ENCODE measurements around the gene TFDP2.

Gene TFDP2

DNA sequence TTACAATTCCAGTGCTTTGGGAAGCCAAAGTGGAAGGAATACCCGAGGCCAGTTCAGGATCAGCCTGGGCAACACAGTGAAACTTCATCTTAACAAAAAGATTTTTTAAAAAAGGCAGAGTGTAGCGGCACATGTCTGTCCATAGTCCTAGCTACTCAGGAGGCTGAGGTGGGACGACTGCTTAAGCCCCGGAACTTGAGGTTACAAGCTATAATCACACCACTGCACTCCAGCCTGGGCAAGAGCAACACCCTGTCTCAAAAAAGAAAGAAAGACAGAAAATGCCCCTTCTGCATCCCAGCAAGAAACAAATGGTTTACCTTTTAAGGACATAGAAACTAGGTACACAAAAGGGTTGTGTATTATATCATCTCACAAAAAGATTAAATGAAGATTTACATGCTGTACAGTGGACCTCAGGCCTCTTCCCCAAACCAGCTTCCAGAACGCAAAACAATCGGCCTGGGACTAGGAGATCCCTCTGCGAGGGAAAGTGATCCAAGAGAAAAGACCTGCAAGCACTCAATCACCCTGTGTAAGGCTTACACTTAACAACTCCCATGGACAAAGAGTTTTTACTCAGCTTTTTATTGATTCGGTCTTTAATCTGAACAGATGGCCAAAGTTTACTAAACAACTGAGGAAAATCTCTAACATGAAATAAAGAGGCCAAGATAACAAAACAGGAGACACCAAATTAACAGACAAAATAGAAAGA, 21.2 kb downstream of the TFDP2 start:
- Histone ChIP-seq H3K27me3 (ENCODE audit: control insufficient read depth, insufficient read depth, low read length, poor library complexity, severe bottlenecking) (no peaks in the 10 kb centered on the region), H3K9me3 (ENCODE audit: control insufficient read depth, low read length) (no peaks in the 10 kb centered on the region), H3K4me1 (ENCODE audit: control insufficient read depth, insufficient read depth, low read length) (peaks cover 7% of the 10 kb centered on the region), H3K36me3 (ENCODE audit: control insufficient read depth, insufficient read depth, low read length) (no peaks in the 10 kb centered on the region), H3K27ac (ENCODE audit: insufficient read depth, low read depth, low read length, poor library complexity, severe bottlenecking) (peak overlapping the region; percentile 83), H3K4me3 (ENCODE audit: insufficient read depth, low read depth, low read length) (no peak overlapping the region)
- WGBS, 2 experiments = 68 to 73% methylated on average over 8 of the region's 8 CpGs

DNA sequence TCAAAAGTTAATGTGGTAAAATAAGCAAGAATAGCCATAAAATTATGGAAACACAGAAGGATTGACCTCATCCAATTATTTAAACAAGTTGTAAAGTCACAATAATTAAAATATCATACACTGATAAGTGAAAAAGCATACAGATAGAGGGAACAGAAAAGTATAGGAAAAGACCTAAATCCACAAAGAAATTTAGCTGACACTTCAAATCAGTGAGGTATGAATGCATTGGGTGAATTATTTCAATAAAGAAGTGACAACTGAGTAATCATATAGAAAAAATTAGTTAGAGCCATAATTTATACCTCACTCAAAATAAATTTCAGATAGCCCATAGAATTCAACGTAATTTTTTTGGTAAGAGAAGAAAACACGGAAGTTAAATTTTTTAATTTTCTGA, 25.1 kb downstream of the TFDP2 start:
- H3K27ac ChIP-seq (ENCODE audit: insufficient read depth, low read depth, low read length, poor library complexity, severe bottlenecking) = no peak overlapping the region
- H3K9me3 ChIP-seq (ENCODE audit: control insufficient read depth, low read length) = no peaks in the 10 kb centered on the region
- H3K36me3 ChIP-seq (ENCODE audit: control insufficient read depth, insufficient read depth, low read length) = no peaks in the 10 kb centered on the region
- no peak overlapping the region for H3K4me3 ChIP-seq (ENCODE audit: insufficient read depth, low read depth, low read length)
- H3K4me1 ChIP-seq (ENCODE audit: control insufficient read depth, insufficient read depth, low read length) = peaks cover 7% of the 10 kb centered on the region
- WGBS, 2 experiments = 94% methylated on average over 2 of the region's 2 CpGs; no CpG with 5 or more reads in 1 of the 2 experiments
- no peaks in the 10 kb centered on the region for H3K27me3 ChIP-seq (ENCODE audit: control insufficient read depth, insufficient read depth, low read length, poor library complexity, severe bottlenecking)

DNA sequence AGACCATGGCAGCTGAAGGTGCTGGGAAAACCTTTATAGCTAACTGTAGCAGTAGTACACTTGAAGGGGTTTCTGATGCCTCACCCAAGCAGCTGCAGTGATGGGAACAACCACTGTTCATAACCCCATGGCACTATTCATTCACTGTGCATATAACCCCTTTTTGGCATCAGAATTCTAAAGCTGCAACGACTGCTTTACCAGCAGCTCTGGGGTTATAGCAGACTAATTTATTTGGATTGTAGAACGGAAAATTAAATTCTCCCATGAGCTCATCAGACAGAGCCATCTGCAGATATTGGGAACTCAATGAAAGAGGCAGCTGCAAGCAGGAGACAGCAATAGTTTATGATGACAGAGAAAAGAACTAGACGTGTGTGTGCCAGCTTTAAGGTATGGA, 28.6 kb downstream of the TFDP2 start:
- Histone ChIP-seq H3K27ac (ENCODE audit: insufficient read depth, low read depth, low read length, poor library complexity, severe bottlenecking) (no peak overlapping the region), H3K27me3 (ENCODE audit: control insufficient read depth, insufficient read depth, low read length, poor library complexity, severe bottlenecking) (no peaks in the 10 kb centered on the region), H3K4me3 (ENCODE audit: insufficient read depth, low read depth, low read length) (no peak overlapping the region), H3K9me3 (ENCODE audit: control insufficient read depth, low read length) (no peaks in the 10 kb centered on the region), H3K36me3 (ENCODE audit: control insufficient read depth, insufficient read depth, low read length) (no peaks in the 10 kb centered on the region), H3K4me1 (ENCODE audit: control insufficient read depth, insufficient read depth, low read length) (no peaks in the 10 kb centered on the region)
- WGBS, 2 experiments = 82 to 90% methylated on average over 3 of the region's 3 CpGs

DNA sequence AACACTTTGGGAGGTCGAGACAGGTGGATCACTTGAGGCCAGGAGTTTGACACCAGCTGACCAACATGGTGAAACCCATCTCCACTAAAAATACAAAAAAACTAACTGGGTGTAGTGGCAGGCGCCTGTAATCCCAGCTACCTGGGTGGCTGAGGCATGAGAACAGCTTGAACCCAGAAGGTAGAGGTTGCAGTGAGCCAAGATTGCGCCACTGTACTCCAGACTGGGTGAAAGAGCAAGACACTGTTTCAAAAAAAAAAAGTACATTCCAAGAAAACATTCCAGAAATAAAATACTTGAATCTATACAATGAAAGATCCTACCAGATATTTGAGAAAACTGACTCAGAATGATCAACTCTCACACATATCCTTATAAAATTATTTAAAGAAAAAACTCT, 30.4 kb downstream of the TFDP2 start:
- WGBS, 2 experiments = 95 to 99% methylated on average over 3 of the region's 3 CpGs
- no peaks in the 10 kb centered on the region for H3K36me3 ChIP-seq (ENCODE audit: control insufficient read depth, insufficient read depth, low read length)
- H3K4me1 ChIP-seq (ENCODE audit: control insufficient read depth, insufficient read depth, low read length) = no peaks in the 10 kb centered on the region

DNA sequence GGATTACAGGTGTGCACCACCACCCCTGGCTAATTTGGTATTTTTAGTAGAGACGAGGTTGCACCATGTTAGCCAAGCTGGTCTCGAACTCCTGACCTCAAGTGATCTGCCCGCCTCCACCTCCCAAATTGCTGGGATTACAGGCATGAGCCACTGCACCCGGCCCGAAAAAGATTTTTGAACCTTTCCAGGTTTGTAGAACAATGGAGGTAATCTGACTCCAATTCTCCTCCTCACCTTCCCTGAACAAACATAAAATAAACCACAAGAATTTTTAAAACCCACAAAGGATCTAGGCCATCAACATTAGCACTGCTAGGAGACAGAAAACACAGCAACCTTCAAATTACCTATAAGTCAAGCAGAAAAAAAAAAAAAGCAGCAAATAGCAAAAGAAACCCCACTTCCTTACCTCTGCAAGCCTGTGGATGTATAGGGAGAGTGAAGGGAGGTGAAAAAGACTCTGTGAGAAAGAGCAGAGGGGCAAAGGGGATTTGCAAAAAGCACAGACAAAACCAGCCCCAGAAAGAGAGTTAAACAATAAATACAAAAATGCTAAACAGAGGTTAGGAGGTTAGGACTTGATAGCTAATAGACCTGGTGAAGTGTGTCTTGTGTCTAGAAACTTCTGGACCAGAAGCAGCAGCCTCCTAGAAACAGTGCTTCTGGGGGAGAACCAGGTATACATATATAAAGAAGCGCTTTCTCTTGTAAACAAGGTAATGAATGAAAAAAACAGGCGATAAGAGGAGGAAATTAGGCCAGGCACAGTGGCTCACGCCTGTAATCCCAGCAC, 32.1 kb downstream of the TFDP2 start:
- Histone ChIP-seq H3K36me3 (ENCODE audit: control insufficient read depth, insufficient read depth, low read length) (no peaks in the 10 kb centered on the region), H3K27me3 (ENCODE audit: control insufficient read depth, insufficient read depth, low read length, poor library complexity, severe bottlenecking) (no peaks in the 10 kb centered on the region), H3K9me3 (ENCODE audit: control insufficient read depth, low read length) (no peaks in the 10 kb centered on the region), H3K4me1 (ENCODE audit: control insufficient read depth, insufficient read depth, low read length) (no peaks in the 10 kb centered on the region), H3K4me3 (ENCODE audit: insufficient read depth, low read depth, low read length) (no peak overlapping the region), H3K27ac (ENCODE audit: insufficient read depth, low read depth, low read length, poor library complexity, severe bottlenecking) (no peak overlapping the region)
- 92% methylated on average over 8 of the region's 8 CpGs for WGBS, 2 experiments

More for the DNA sequence above, 30.4 kb downstream of the TFDP2 start:
- no peak overlapping the region for H3K4me3 ChIP-seq (ENCODE audit: insufficient read depth, low read depth, low read length)
- no peaks in the 10 kb centered on the region for H3K9me3 ChIP-seq (ENCODE audit: control insufficient read depth, low read length)
- no peaks in the 10 kb centered on the region for H3K27me3 ChIP-seq (ENCODE audit: control insufficient read depth, insufficient read depth, low read length, poor library complexity, severe bottlenecking)
- H3K27ac ChIP-seq (ENCODE audit: insufficient read depth, low read depth, low read length, poor library complexity, severe bottlenecking) = no peak overlapping the region

DNA sequence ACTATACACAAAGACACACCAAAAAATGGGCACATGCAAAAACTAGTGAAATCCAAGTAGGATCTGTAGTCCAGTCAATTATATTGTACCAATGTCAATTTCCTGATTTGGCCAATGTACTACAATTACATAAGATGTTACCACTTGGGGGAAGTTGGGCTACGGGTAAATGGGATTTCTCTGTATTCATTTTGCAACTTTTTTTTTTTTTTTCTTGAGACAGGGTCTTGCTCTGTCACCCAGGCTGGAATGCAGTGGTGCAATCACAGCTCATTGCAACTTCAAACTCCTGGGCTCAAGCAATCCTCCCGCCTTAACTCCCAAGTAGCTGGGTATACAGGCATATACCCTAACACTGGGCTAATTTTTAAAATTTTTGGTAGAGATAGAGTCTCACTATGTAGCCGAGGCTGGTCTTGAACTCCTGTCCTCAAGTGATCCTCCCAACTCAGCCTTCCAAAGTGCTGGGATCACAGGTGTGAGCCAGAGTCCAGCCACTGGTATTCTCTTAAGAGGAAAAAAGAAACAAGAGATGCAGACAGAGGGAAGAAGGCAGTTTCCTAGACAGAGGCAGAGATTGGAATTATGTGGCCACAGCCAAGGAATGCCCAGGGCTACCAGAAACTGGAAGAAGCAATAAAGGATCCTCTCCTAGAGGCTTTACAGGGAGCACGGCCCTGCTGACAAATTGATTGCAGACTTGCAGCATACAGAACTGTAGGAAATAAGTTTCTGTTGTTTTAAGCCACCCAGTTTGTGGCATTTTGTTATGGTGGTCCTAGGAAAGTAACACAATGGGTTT, 33.3 kb downstream of the TFDP2 start:
- WGBS, 2 experiments = 94 to 97% methylated on average over 4 of the region's 4 CpGs
- H3K27ac ChIP-seq (ENCODE audit: insufficient read depth, low read depth, low read length, poor library complexity, severe bottlenecking) = no peak overlapping the region
- no peaks in the 10 kb centered on the region for H3K36me3 ChIP-seq (ENCODE audit: control insufficient read depth, insufficient read depth, low read length)
- no peaks in the 10 kb centered on the region for H3K4me1 ChIP-seq (ENCODE audit: control insufficient read depth, insufficient read depth, low read length)
- H3K4me3 ChIP-seq (ENCODE audit: insufficient read depth, low read depth, low read length) = no peak overlapping the region
- H3K27me3 ChIP-seq (ENCODE audit: control insufficient read depth, insufficient read depth, low read length, poor library complexity, severe bottlenecking) = no peaks in the 10 kb centered on the region
- H3K9me3 ChIP-seq (ENCODE audit: control insufficient read depth, low read length) = no peaks in the 10 kb centered on the region

DNA sequence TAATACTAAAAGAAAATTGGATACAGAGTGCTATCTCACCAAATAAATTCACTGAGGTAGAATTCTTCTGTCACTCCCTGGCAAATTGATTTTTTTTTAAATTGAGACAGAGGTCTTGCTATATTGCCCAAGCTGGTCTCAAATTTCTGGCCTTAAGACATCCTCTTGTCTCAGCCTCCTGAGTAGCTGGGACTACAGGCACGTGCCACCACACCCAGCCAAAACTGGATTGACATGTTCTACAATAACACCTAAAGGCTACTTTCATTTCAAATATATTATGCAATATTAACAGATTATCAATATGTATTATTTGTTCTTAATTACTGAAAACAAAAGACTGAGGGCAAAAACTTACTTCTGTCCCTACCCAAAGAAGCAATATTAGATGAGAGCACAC, 36.7 kb downstream of the TFDP2 start:
- Histone ChIP-seq H3K4me3 (ENCODE audit: insufficient read depth, low read depth, low read length) (no peak overlapping the region), H3K27me3 (ENCODE audit: control insufficient read depth, insufficient read depth, low read length, poor library complexity, severe bottlenecking) (no peaks in the 10 kb centered on the region), H3K4me1 (ENCODE audit: control insufficient read depth, insufficient read depth, low read length) (no peaks in the 10 kb centered on the region), H3K36me3 (ENCODE audit: control insufficient read depth, insufficient read depth, low read length) (no peaks in the 10 kb centered on the region), H3K27ac (ENCODE audit: insufficient read depth, low read depth, low read length, poor library complexity, severe bottlenecking) (no peak overlapping the region), H3K9me3 (ENCODE audit: control insufficient read depth, low read length) (no peaks in the 10 kb centered on the region)
- WGBS, 2 experiments = 93 to 100% methylated on average over 1 of the region's 1 CpG

DNA sequence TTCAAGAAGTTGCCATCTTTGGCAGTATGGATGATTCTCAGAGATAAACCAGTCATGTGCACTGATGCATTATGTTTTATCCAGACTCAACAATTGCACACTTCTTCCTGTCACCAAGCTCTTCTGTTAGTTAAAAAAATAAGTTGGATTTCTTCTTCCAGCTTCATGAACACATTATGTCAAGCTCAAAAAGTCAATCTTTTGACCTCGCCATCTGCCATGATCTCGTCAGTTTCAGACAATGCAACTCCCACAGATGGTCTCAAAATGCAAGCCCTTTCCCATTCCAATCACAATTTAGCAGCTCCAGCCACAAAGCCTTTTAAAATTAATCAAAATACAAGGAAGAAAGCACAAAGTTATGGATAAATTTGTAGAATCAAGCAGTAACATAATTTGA, 42.8 kb downstream of the TFDP2 start:
- no peaks in the 10 kb centered on the region for H3K36me3 ChIP-seq (ENCODE audit: control insufficient read depth, insufficient read depth, low read length)

DNA sequence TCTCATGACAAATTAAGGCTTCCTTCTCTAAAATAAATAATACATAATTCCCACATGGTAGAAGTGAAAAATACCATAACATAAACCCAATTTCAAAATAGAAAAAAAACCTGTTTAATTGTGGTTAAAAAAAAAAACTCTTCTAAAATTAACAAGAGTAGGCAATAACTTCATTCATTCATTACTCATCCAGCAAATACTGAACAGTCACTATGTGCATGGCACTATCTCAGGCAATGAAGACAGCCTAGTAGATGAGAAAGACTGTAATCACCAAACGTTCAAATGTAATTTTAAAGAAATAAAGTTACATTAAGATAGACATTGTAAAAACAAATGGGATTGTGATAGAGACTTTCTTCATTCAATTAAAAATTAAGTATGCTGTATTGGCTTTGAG, 43.4 kb downstream of the TFDP2 start:
- no peak overlapping the region for H3K27ac ChIP-seq (ENCODE audit: insufficient read depth, low read depth, low read length, poor library complexity, severe bottlenecking)
- WGBS, 2 experiments = 100% methylated on average over 1 of the region's 1 CpG; no CpG with 5 or more reads in 1 of the 2 experiments
- H3K4me3 ChIP-seq (ENCODE audit: insufficient read depth, low read depth, low read length) = no peak overlapping the region
- no peaks in the 10 kb centered on the region for H3K27me3 ChIP-seq (ENCODE audit: control insufficient read depth, insufficient read depth, low read length, poor library complexity, severe bottlenecking)
- no peaks in the 10 kb centered on the region for H3K4me1 ChIP-seq (ENCODE audit: control insufficient read depth, insufficient read depth, low read length)
- no peaks in the 10 kb centered on the region for H3K36me3 ChIP-seq (ENCODE audit: control insufficient read depth, insufficient read depth, low read length)
- H3K9me3 ChIP-seq (ENCODE audit: control insufficient read depth, low read length) = no peaks in the 10 kb centered on the region

More for the DNA sequence above, 42.8 kb downstream of the TFDP2 start:
- Histone ChIP-seq H3K9me3 (ENCODE audit: control insufficient read depth, low read length) (no peaks in the 10 kb centered on the region), H3K27me3 (ENCODE audit: control insufficient read depth, insufficient read depth, low read length, poor library complexity, severe bottlenecking) (no peaks in the 10 kb centered on the region), H3K27ac (ENCODE audit: insufficient read depth, low read depth, low read length, poor library complexity, severe bottlenecking) (no peak overlapping the region), H3K4me1 (ENCODE audit: control insufficient read depth, insufficient read depth, low read length) (no peaks in the 10 kb centered on the region), H3K4me3 (ENCODE audit: insufficient read depth, low read depth, low read length) (no peak overlapping the region)
- WGBS, 2 experiments = 42 to 47% methylated on average over 2 of the region's 2 CpGs

DNA sequence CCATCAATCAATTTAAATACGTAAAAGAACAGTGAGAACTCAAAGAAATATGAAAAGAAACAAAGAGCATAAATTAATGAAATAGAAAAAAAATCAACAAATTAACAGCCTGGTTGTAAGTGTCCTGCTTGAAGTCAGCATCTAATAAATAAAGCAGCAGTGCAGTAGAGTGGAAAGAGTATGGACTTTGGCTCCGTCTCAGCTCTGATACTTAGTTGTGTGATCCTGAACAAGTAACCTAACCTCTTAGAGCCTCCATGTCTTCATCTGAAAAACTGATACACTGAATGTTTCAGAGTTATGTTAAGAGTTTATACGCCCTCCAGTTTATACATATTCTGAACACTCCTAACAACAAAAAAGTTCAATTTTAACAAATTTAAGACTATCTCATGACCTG, 44.6 kb downstream of the TFDP2 start:
- Histone ChIP-seq H3K36me3 (ENCODE audit: control insufficient read depth, insufficient read depth, low read length) (no peaks in the 10 kb centered on the region), H3K9me3 (ENCODE audit: control insufficient read depth, low read length) (no peaks in the 10 kb centered on the region), H3K4me3 (ENCODE audit: insufficient read depth, low read depth, low read length) (no peak overlapping the region), H3K27ac (ENCODE audit: insufficient read depth, low read depth, low read length, poor library complexity, severe bottlenecking) (no peak overlapping the region), H3K27me3 (ENCODE audit: control insufficient read depth, insufficient read depth, low read length, poor library complexity, severe bottlenecking) (no peaks in the 10 kb centered on the region), H3K4me1 (ENCODE audit: control insufficient read depth, insufficient read depth, low read length) (no peaks in the 10 kb centered on the region)
- 92 to 95% methylated on average over 2 to 3 of the region's 3 CpGs for WGBS, 2 experiments

Measured in ectodermal cell (in vitro differentiated cells).